ENCODE measurements around the gene WFDC1. TPM values are rescaled to one million over a fixed set of nuclear protein-coding genes. Genes with fewer than 3 reads are reported as not detected.
A peak's percentile ranks its signal among the peaks of the same experiment; 100 is the strongest.

Gene WFDC1
- total and polyA plus RNA-seq, 4 donors: 3.8 to 10.4 (median 9.2) TPM

- 79% methylated on average over 13 of the region's 22 CpGs for WGBS (ENCODE audit: insufficient coverage)
- Histone ChIP-seq H3K27me3 (ENCODE audit: control insufficient read depth, insufficient read depth, low read length) (no peaks in the 10 kb centered on the region), H3K36me3 (ENCODE audit: control insufficient read depth, insufficient read depth, low read length) (no peaks in the 10 kb centered on the region), H3K9me3 (ENCODE audit: control insufficient read depth, insufficient read depth, low read length) (no peaks in the 10 kb centered on the region), H3K4me1 (ENCODE audit: control insufficient read depth, insufficient read depth, low read length) (peaks cover 14% of the 10 kb centered on the region), H3K4me3 (ENCODE audit: low read depth, low read length) (no peak overlapping the region), H3K27ac (ENCODE audit: low read depth, low read length) (no peak overlapping the region)
- peak in 1 of 6 donors; percentile 49 for DNase-seq (ENCODE audit: low read depth in 4 of 6, low spot score in 6 of 6)
Measured at GRCh38 chr16:84307209-84307954, 12.7 kb downstream of the WFDC1 start.

- Histone ChIP-seq H3K36me3 (ENCODE audit: control insufficient read depth, insufficient read depth, low read length) (no peaks in the 10 kb centered on the region), H3K4me1 (ENCODE audit: control insufficient read depth, insufficient read depth, low read length) (peaks cover 12% of the 10 kb centered on the region), H3K27me3 (ENCODE audit: control insufficient read depth, insufficient read depth, low read length) (no peaks in the 10 kb centered on the region), H3K9me3 (ENCODE audit: control insufficient read depth, insufficient read depth, low read length) (no peaks in the 10 kb centered on the region), H3K27ac (ENCODE audit: low read depth, low read length) (no peak overlapping the region), H3K4me3 (ENCODE audit: low read depth, low read length) (no peak overlapping the region)
- peak in 1 of 6 donors; percentile 53 for DNase-seq (ENCODE audit: low read depth in 4 of 6, low spot score in 6 of 6)
- 48% methylated on average over 11 of the region's 11 CpGs for WGBS (ENCODE audit: insufficient coverage)
Measured at GRCh38 chr16:84308120-84308519, 13.4 kb downstream of the WFDC1 start.

- Histone ChIP-seq H3K36me3 (ENCODE audit: control insufficient read depth, insufficient read depth, low read length) (no peaks in the 10 kb centered on the region), H3K4me1 (ENCODE audit: control insufficient read depth, insufficient read depth, low read length) (peaks cover 13% of the 10 kb centered on the region), H3K27ac (ENCODE audit: low read depth, low read length) (no peak overlapping the region), H3K4me3 (ENCODE audit: low read depth, low read length) (no peak overlapping the region), H3K9me3 (ENCODE audit: control insufficient read depth, insufficient read depth, low read length) (no peaks in the 10 kb centered on the region), H3K27me3 (ENCODE audit: control insufficient read depth, insufficient read depth, low read length) (no peaks in the 10 kb centered on the region)
- DNase-seq (ENCODE audit: low read depth in 4 of 6, low spot score in 6 of 6): no peak
- 98% methylated on average over 5 of the region's 7 CpGs for WGBS (ENCODE audit: insufficient coverage)
Measured at GRCh38 chr16:84310642-84311041, 16.0 kb downstream of the WFDC1 start.

GRCh38 chr16:84312783-84313382, 18.2 kb downstream of the WFDC1 start:
- DNase-seq (ENCODE audit: low read depth in 4 of 6, low spot score in 6 of 6): peak in 1 of 6 donors; percentile 57
- Histone ChIP-seq H3K9me3 (ENCODE audit: control insufficient read depth, insufficient read depth, low read length) (no peaks in the 10 kb centered on the region), H3K4me1 (ENCODE audit: control insufficient read depth, insufficient read depth, low read length) (peaks cover 13% of the 10 kb centered on the region), H3K27me3 (ENCODE audit: control insufficient read depth, insufficient read depth, low read length) (no peaks in the 10 kb centered on the region), H3K36me3 (ENCODE audit: control insufficient read depth, insufficient read depth, low read length) (no peaks in the 10 kb centered on the region), H3K27ac (ENCODE audit: low read depth, low read length) (no peak overlapping the region), H3K4me3 (ENCODE audit: low read depth, low read length) (no peak overlapping the region)
- WGBS (ENCODE audit: insufficient coverage): 9% methylated on average over 55 of the region's 55 CpGs

GRCh38 chr16:84313921-84314320, 19.2 kb downstream of the WFDC1 start:
- WGBS (ENCODE audit: insufficient coverage): 42% methylated on average over 9 of the region's 10 CpGs
- Histone ChIP-seq H3K9me3 (ENCODE audit: control insufficient read depth, insufficient read depth, low read length) (no peaks in the 10 kb centered on the region), H3K4me3 (ENCODE audit: low read depth, low read length) (no peak overlapping the region), H3K27ac (ENCODE audit: low read depth, low read length) (no peak overlapping the region), H3K4me1 (ENCODE audit: control insufficient read depth, insufficient read depth, low read length) (peaks cover 7% of the 10 kb centered on the region), H3K36me3 (ENCODE audit: control insufficient read depth, insufficient read depth, low read length) (no peaks in the 10 kb centered on the region), H3K27me3 (ENCODE audit: control insufficient read depth, insufficient read depth, low read length) (no peaks in the 10 kb centered on the region)
- DNase-seq (ENCODE audit: low read depth in 4 of 6, low spot score in 6 of 6): no peak

GRCh38 chr16:84314373-84314772, 19.7 kb downstream of the WFDC1 start:
- Histone ChIP-seq H3K27me3 (ENCODE audit: control insufficient read depth, insufficient read depth, low read length) (no peaks in the 10 kb centered on the region), H3K4me3 (ENCODE audit: low read depth, low read length) (no peak overlapping the region), H3K36me3 (ENCODE audit: control insufficient read depth, insufficient read depth, low read length) (no peaks in the 10 kb centered on the region), H3K4me1 (ENCODE audit: control insufficient read depth, insufficient read depth, low read length) (peaks cover 7% of the 10 kb centered on the region), H3K9me3 (ENCODE audit: control insufficient read depth, insufficient read depth, low read length) (no peaks in the 10 kb centered on the region), H3K27ac (ENCODE audit: low read depth, low read length) (no peak overlapping the region)
- no peak for DNase-seq (ENCODE audit: low read depth in 4 of 6, low spot score in 6 of 6)
- WGBS (ENCODE audit: insufficient coverage): 72% methylated on average over 3 of the region's 6 CpGs

GRCh38 chr16:84314814-84315213, 20.1 kb downstream of the WFDC1 start:
- 77% methylated on average over 3 of the region's 4 CpGs for WGBS (ENCODE audit: insufficient coverage)
- H3K4me3 ChIP-seq (ENCODE audit: low read depth, low read length): no peak overlapping the region
- no peaks in the 10 kb centered on the region for H3K27me3 ChIP-seq (ENCODE audit: control insufficient read depth, insufficient read depth, low read length)

GRCh38 chr16:84315422-84315821, 20.7 kb downstream of the WFDC1 start:
- H3K4me3 ChIP-seq (ENCODE audit: low read depth, low read length): no peak overlapping the region
- DNase-seq (ENCODE audit: low read depth in 4 of 6, low spot score in 6 of 6): no peak
- no peaks in the 10 kb centered on the region for H3K27me3 ChIP-seq (ENCODE audit: control insufficient read depth, insufficient read depth, low read length)
- peaks cover 7% of the 10 kb centered on the region for H3K4me1 ChIP-seq (ENCODE audit: control insufficient read depth, insufficient read depth, low read length)
- H3K27ac ChIP-seq (ENCODE audit: low read depth, low read length): no peak overlapping the region
- H3K9me3 ChIP-seq (ENCODE audit: control insufficient read depth, insufficient read depth, low read length): no peaks in the 10 kb centered on the region
- 76% methylated on average over 5 of the region's 5 CpGs for WGBS (ENCODE audit: insufficient coverage)
- H3K36me3 ChIP-seq (ENCODE audit: control insufficient read depth, insufficient read depth, low read length): no peaks in the 10 kb centered on the region

More at GRCh38 chr16:84314814-84315213, 20.1 kb downstream of the WFDC1 start:
- no peak overlapping the region for H3K27ac ChIP-seq (ENCODE audit: low read depth, low read length)
- no peaks in the 10 kb centered on the region for H3K9me3 ChIP-seq (ENCODE audit: control insufficient read depth, insufficient read depth, low read length)
- H3K36me3 ChIP-seq (ENCODE audit: control insufficient read depth, insufficient read depth, low read length): no peaks in the 10 kb centered on the region
- H3K4me1 ChIP-seq (ENCODE audit: control insufficient read depth, insufficient read depth, low read length): peaks cover 7% of the 10 kb centered on the region
- DNase-seq (ENCODE audit: low read depth in 4 of 6, low spot score in 6 of 6): no peak

GRCh38 chr16:84318091-84318975, 23.7 kb downstream of the WFDC1 start:
- H3K4me1 ChIP-seq (ENCODE audit: control insufficient read depth, insufficient read depth, low read length): peaks cover under 1% of the 10 kb centered on the region
- no peak overlapping the region for H3K4me3 ChIP-seq (ENCODE audit: low read depth, low read length)
- H3K27ac ChIP-seq (ENCODE audit: low read depth, low read length): no peak overlapping the region
- H3K27me3 ChIP-seq (ENCODE audit: control insufficient read depth, insufficient read depth, low read length): no peaks in the 10 kb centered on the region
- 87% methylated on average over 17 of the region's 19 CpGs for WGBS (ENCODE audit: insufficient coverage)
- H3K9me3 ChIP-seq (ENCODE audit: control insufficient read depth, insufficient read depth, low read length): no peaks in the 10 kb centered on the region
- H3K36me3 ChIP-seq (ENCODE audit: control insufficient read depth, insufficient read depth, low read length): no peaks in the 10 kb centered on the region
- DNase-seq (ENCODE audit: low read depth in 4 of 6, low spot score in 6 of 6): no peak

All from spinal cord (tissue), 10 donors.